Measurements from ENCODE around the gene NRP2. TPM values are rescaled to one million over a fixed set of nuclear protein-coding genes. Genes with fewer than 3 reads are reported as not detected.

NRP2 gene
- total RNA-seq, 1 experiment from 2014 or later, result 73.5 TPM

DNA sequence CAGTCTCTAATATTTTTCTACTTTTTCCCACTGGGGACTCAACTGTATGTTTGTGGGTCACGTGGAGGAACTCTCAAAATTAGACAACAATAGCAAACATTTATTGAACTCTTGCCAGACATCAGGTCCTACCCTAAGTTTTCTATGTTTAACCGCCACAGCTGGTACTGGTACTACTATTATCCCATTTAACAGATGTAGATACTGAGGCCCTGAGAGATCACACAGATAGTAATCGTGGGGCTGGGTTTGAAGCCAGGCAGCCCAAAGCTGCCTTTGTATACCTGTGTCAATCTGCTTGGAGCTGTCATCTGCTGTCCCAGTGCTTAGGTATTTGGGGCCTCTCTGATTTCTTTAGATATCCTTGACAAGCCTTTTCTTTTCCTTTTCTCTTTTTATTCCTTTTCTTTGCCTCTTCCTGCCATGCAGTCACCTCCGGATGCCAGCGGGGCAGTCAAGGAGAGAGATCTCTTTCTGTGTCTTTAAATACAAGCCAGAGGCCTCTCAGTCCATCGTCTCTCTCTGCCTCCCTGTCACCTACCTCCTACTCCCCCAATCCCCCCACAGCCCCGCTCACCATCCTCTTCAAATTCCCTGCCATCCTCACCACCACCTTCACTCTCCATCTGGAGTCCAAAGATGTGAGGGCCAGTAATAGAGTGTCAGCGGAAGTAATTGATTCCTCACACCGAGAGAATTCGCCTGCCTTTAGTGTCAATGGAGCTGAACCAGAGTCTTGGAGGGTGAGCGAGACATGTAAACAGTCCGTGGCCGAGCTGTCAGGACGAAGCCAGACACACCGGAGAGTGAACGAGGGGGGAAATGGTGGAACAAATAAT lies 23.4 kb downstream of the NRP2 start:
- DNase-seq (ENCODE audit: low read depth), result no peak

DNA sequence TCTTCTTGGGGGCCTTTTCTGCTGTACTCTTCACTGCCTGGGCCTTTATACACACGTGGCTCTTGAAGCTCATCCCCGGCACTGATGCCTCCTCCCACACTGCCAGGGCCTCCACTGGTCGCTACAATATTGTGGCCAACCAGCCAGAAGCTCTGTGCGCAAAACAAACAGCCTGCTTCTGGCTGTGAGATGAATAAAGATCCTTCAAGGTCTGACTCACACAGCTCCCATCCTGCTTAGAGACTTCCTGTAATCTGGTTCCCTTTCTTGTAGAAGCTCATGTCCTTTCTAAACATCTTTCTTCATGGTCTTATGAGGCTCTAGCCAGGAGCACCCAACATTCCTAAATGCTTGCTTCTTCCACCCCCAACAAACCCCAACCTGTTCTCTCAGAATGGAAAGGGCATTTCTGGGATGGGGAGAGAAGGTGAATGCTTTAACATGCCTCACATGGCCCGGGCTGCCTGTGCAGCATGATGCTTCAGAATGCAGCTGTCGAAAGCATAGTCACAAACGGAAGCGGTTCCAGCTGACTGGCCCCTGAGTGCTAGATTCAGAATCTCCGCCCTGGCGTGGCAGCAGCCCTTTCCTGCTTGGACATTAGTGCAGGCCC lies 24.6 kb downstream of the NRP2 start:
- DNase-seq (ENCODE audit: low read depth), result peak; percentile 96

- peak; percentile 87 for DNase-seq (ENCODE audit: low read depth)
Measured at GRCh38 chr2:205708231-205708631, 25.9 kb downstream of the NRP2 start.

GRCh38 chr2:205709319-205709718 lies 27.0 kb downstream of the NRP2 start:
- no peak for DNase-seq (ENCODE audit: low read depth)

GRCh38 chr2:205712508-205712907 lies 30.2 kb downstream of the NRP2 start:
- peak; percentile 93 for DNase-seq (ENCODE audit: low read depth)

DNA sequence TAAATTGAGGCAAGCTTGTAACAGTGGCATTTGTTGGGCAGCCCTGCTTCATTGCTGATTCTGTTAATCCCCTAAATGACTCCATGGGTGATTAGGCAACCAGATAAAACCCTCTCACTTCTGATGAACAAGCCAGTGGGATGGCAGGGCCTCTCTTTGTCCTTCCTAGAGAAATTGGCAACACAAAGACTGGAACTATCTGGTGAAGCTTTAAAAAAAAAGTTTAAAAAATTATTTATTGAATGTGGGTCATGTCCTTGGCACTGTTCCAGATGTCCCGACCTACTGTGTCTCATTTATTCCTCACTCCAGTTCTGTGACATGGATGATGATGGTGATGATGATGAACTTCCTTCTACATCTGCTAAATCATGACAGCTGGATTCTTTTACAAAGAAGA lies 30.8 kb downstream of the NRP2 start:
- DNase-seq (ENCODE audit: low read depth), result peak; percentile 50

DNA sequence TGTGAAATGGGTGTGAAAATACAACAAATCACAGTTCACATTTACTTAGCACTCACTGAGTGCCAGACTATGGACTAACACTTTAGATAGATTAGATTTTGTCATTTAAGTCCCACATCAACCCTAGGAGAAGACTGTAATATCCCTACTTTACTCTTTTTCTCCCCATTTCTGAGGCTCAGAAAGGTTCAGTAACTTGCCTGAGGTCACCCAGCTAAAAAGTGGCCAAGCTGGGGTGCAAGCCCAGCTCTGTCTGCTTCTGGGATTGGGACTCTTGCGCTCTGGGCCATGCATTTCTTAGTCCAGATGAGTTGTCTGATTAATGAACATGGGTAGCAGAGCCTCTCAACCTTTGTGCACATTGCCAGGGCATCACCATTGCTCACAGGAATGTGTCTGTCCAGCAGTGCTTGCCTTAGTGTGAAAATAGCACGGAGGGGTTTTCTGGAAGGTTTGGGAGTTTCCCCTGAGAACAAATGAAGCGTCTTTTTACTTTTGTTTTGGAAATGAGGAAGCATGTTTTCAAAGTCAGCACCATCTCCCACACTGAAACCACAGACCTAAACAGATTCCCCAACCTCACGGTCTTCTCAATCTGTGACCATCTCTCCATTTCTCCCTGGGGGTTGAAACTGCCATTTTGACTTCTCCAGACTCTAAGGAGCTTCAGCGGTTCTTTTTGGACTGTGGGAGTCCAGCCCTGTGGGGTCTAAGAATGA lies 31.9 kb downstream of the NRP2 start:
- peak; percentile 91 for DNase-seq (ENCODE audit: low read depth)

- peak; percentile 80 for DNase-seq (ENCODE audit: low read depth)
Measured at GRCh38 chr2:205714789-205715720, 32.8 kb downstream of the NRP2 start.

DNA sequence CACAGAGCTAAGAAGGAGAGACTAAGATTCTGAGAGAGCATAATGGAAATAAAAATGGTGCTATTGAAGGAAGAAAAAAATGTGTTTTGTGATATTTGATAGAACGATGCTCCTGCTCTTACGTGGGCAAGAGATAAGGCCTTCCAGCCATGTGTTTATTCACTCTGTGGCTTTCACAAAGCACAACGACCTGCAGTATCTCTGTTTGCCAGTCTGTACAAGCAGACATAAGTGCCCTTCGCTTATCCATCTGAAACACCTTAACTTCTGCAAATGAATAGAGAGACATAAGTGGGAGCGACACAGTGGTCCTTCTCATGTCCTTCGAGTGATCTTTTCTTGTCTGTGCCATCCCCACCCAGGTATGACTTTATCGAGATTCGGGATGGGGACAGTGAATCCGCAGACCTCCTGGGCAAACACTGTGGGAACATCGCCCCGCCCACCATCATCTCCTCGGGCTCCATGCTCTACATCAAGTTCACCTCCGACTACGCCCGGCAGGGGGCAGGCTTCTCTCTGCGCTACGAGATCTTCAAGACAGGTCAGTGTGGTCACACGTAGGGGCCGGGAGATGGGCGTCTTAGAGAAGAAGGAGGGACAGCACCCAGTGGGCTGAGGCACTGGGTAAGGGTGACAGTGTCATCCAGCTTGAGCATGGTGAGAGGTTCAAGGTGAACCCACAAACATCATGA lies 33.7 kb downstream of the NRP2 start:
- peak; percentile 61 for DNase-seq (ENCODE audit: low read depth)

DNA sequence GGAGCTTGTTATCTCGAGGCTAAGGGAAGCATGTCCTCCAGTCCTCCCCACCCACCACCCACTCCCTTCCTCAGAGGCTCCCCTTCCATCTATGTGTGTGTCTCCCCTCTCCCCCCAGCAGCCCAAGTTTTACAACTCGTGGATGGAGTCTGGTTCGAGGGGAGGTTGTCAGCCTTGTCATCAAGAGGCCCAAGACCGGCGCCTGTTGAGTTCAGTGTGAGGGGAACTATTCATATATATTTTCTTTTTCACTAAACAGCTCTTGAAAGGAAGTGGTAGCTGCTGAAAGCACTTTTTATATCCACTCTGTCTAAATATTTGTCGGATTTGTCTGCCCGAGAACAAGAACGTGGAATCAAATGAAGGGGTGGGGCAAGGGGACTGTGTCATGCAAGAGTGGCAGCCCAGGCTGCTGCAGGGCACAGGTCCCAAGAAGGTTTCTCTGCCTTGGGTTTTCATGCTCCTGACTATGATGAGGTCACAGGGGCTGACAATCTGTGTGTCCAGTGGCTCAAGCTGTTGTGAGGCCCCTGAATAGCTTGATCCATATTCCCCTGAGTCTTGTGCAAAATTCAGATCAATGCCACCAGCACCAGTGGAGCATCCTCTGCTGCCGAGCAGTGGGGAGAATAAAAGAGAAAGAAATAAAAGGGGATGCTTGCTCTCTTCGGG lies 35.0 kb downstream of the NRP2 start:
- no peak for DNase-seq (ENCODE audit: low read depth)

- no peak for DNase-seq (ENCODE audit: low read depth)
Measured at GRCh38 chr2:205717999-205718398, 35.7 kb downstream of the NRP2 start.

- DNase-seq (ENCODE audit: low read depth), result no peak
Measured at GRCh38 chr2:205719847-205720246, 37.5 kb downstream of the NRP2 start.

GRCh38 chr2:205720451-205720902 lies 38.2 kb downstream of the NRP2 start:
- no peak for DNase-seq (ENCODE audit: low read depth)

GRCh38 chr2:205721057-205721449 lies 38.8 kb downstream of the NRP2 start:
- no peak for DNase-seq (ENCODE audit: low read depth)

DNA sequence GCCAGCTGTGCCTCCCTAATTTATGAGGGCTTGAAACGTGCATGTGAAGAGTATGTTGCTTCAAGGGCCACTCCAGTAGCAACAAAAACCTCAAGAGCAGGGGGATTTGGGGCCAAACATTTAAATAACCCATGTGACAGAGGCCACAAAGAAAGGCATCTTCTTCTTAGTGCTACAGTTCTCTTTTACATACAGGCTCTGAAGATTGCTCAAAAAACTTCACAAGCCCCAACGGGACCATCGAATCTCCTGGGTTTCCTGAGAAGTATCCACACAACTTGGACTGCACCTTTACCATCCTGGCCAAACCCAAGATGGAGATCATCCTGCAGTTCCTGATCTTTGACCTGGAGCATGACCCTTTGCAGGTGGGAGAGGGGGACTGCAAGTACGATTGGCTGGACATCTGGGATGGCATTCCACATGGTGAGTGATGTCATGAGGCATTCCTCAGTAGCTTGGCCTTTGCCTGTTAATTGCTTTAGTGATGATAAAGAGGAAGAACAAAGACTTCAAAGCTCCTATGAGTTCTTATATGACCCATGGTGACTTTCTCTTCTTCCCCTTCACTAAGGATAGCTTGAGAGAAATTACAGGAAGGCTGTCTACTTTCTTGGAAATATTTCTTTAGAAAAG lies 40.1 kb downstream of the NRP2 start:
- peak; percentile 41 for DNase-seq (ENCODE audit: low read depth)

- DNase-seq (ENCODE audit: low read depth), result no peak
Measured at GRCh38 chr2:205723179-205723578, 40.9 kb downstream of the NRP2 start.

GRCh38 chr2:205725059-205725458 lies 42.8 kb downstream of the NRP2 start:
- DNase-seq (ENCODE audit: low read depth), result no peak

DNA sequence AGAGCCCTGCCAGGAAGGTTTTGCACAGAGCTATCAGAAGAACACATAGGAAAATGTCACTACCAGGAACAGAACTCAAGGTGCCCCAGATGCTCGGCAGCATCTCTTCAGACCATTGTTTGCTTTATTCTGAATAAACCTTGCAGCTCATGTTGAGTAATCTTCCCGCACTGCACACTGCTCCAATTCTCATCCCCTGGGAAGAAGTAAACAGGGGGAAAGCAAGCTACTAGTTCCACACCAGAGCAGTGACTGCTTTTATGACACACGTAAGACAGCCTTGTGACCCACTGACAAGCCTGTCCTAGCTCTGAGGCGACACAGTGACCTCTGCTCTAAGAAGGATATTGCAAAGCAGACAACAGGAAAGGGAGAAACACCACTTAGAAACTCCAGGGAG lies 44.2 kb downstream of the NRP2 start:
- DNase-seq (ENCODE audit: low read depth), result no peak

- no peak for DNase-seq (ENCODE audit: low read depth)
Measured at GRCh38 chr2:205727174-205727573, 44.9 kb downstream of the NRP2 start.

- no peak for DNase-seq (ENCODE audit: low read depth)
Measured at GRCh38 chr2:205728366-205728765, 46.1 kb downstream of the NRP2 start.
